HCT116 (cell line): Measurements from ENCODE around the gene MRPS34. TPM values are rescaled to one million over a fixed set of nuclear protein-coding genes. Genes with fewer than 3 reads are reported as not detected.

Experiments used
- ATAC-seq: fragments of 200-7000 bp; cut with Tn5 transposase; 2 replicates; pipeline ENCODE4 v1.9.1; 2020; ENCODE audit warnings: mild to moderate bottlenecking, moderate library complexity
- BruUV-seq: library from RNA; stranded (reverse); fragments of 400-500 nt; replicated peaks from 2 replicates; lab custom pipeline; 2021; lab: Mats Ljungman, UMichigan
- CTCF ChIA-PET: fragments of 300-600 bp; sonication (Branson Sonifier 250); formaldehyde crosslinking; loops from one replicate; lab custom pipeline; 2021; ENCODE audit warnings: antibody characterized with exemption; lab: Charles Lee
- POLR2A ChIA-PET: fragments of 300-600, 350-600 bp; sonication (Branson Sonifier 250); formaldehyde crosslinking; loops from one replicate; lab custom pipeline; 2021; ENCODE audit warnings: antibody characterized with exemption; lab: Charles Lee
- RAD21 ChIA-PET, 2 experiments: fragments of 300-600 bp; sonication (Branson Sonifier 250); formaldehyde crosslinking; loops; one replicate each; lab custom pipeline; 2023; ENCODE audit warnings: low total read pairs in 2 of 2; ENCODE audit not compliant: uncharacterized antibody in 2 of 2, unreplicated experiment in 2 of 2, low non-redundant PET in 1 of 2; lab: Charles Lee
- DNase-seq: peaks from one replicate; pipeline ENCODE4 v3.0.0-alpha.2; 2010; ENCODE audit warnings: low read depth, low spot score
- H2AFZ ChIP-seq: fragments of 200-600 bp; shearing (Covaris generic), sonication (generic); 2 replicates; pipeline ENCODE4 v1.6.1; 2017; ENCODE audit warnings: low read depth, mixed run types, mixed read lengths, antibody characterized with exemption, low read length; ENCODE audit not compliant: poor library complexity, severe bottlenecking
- H3K27ac ChIP-seq: 2 replicates; pipeline ENCODE4 v1.5.1; 2012; ENCODE audit warnings: low read depth, low read length
- H3K27me3 ChIP-seq: fragments of 200-600 bp; sonication (generic); 2 replicates; pipeline ENCODE4 v1.6.1; 2016; ENCODE audit warnings: mixed run types, low read length, mixed read lengths; ENCODE audit not compliant: insufficient read depth
- H3K36me3 ChIP-seq, 2 experiments: fragments of 200-500 bp in 1 of 2; fragments of 200-600 bp in 1 of 2; sonication (Bioruptor generic) in 1 of 2; sonication (generic) in 1 of 2; 2 replicates each; pipeline versions ENCODE4 v1.5.1 to v1.6.1; 2014 to 2016; ENCODE audit warnings: low read length in 2 of 2, inconsistent platforms in 1 of 2, mixed read lengths in 1 of 2, mixed run types in 1 of 2; ENCODE audit not compliant: insufficient read depth in 2 of 2, control insufficient read depth in 1 of 2
- H3K4me1 ChIP-seq, 2 experiments: fragments of 200-600 bp in 1 of 2; sonication (generic) in 1 of 2; 2 replicates each; pipeline versions ENCODE4 v1.5.1 to v1.6.1; 2012 to 2017; ENCODE audit warnings: low read length in 2 of 2, inconsistent platforms in 1 of 2, mild to moderate bottlenecking in 1 of 2, mixed read lengths in 1 of 2, mixed run types in 1 of 2, moderate library complexity in 1 of 2; ENCODE audit not compliant: insufficient read depth in 2 of 2, control insufficient read depth in 1 of 2
- H3K4me2 ChIP-seq: fragments of 200-600 bp; sonication (generic); 2 replicates; pipeline ENCODE4 v1.6.1; 2017; ENCODE audit warnings: mixed run types, low read length, mixed read lengths
- H3K4me3 ChIP-seq, 2 experiments: fragments of 200-600 bp in 1 of 2; sonication (generic) in 1 of 2; replicated peaks in 1 of 2; 2 replicates each; pipeline ENCODE4 v1.5.1; 2011 to 2016; ENCODE audit warnings: low read length in 2 of 2, control low read depth in 1 of 2, low read depth in 1 of 2, mild to moderate bottlenecking in 1 of 2, mixed read lengths in 1 of 2, mixed run types in 1 of 2
- H3K79me2 ChIP-seq: fragments of 200-600 bp; sonication (generic); 2 replicates; pipeline ENCODE4 v1.6.1; 2017; ENCODE audit warnings: mild to moderate bottlenecking, mixed run types, low read length, moderate library complexity, mixed read lengths; ENCODE audit not compliant: insufficient read depth
- H3K9ac ChIP-seq: fragments of 200-600 bp; sonication (generic); 2 replicates; pipeline ENCODE4 v1.6.1; 2016; ENCODE audit warnings: low read length, mixed read lengths
- H3K9me2 ChIP-seq: fragments of 200-600 bp; sonication (generic), shearing (Covaris generic); 2 replicates; pipeline ENCODE4 v1.6.1; 2017; ENCODE audit warnings: mixed run types, mild to moderate bottlenecking, moderate library complexity; ENCODE audit not compliant: insufficient read depth
- H3K9me3 ChIP-seq, 2 experiments: fragments of 200-500 bp in 1 of 2; fragments of 200-600 bp in 1 of 2; sonication (Bioruptor generic) in 1 of 2; sonication (generic) in 1 of 2; 2 replicates each; pipeline ENCODE4 v1.6.1; 2014 to 2017; ENCODE audit warnings: low read length in 2 of 2, mixed read lengths in 2 of 2, inconsistent platforms in 1 of 2, low read depth in 1 of 2, mild to moderate bottlenecking in 1 of 2, mixed run types in 1 of 2, moderate library complexity in 1 of 2; ENCODE audit not compliant: control insufficient read depth in 1 of 2, insufficient read depth in 1 of 2
- H4K20me1 ChIP-seq: fragments of 200-600 bp; sonication (generic), shearing (Covaris generic); 2 replicates; pipeline ENCODE4 v1.6.1; 2017; ENCODE audit warnings: mixed run types, mild to moderate bottlenecking, moderate library complexity; ENCODE audit not compliant: insufficient read depth
- RAD21 ChIP-seq: IDR thresholded peaks from 2 replicates; pipeline ENCODE4 v1.6.1; 2012; ENCODE audit warnings: low read depth, mild to moderate bottlenecking
- SP1 ChIP-seq: IDR thresholded peaks from 2 replicates; pipeline ENCODE4 v1.6.1; 2012; ENCODE audit warnings: low read depth
- SRF ChIP-seq: IDR thresholded peaks from 2 replicates; pipeline ENCODE4 v1.6.1; 2012; ENCODE audit warnings: low read depth
- YY1 ChIP-seq: IDR thresholded peaks from 2 replicates; pipeline ENCODE4 v1.6.1; 2011; ENCODE audit warnings: low read length, low read depth, moderate library complexity, mild to moderate bottlenecking; ENCODE audit not compliant: insufficient replicate concordance; ENCODE audit errors: extremely low read depth
- intact Hi-C: fragments of 100-400 bp; cut with micrococcal nuclease; formaldehyde crosslinking; loops from 2 replicates; pipeline ENCODE4 v1.10.0; 2022
- total RNA-seq: library from RNA; stranded (reverse); gene quantifications from one replicate; pipeline ENCODE4 v1.2.1, GENCODE V29; 2021; ENCODE audit not compliant: unreplicated experiment
- TF ChIP-seq, protein P1 (sequence below): IDR thresholded peaks from 2 replicates; pipeline ENCODE4 v1.6.1; 2012
- TF ChIP-seq, protein P2 (sequence below): IDR thresholded peaks from 2 replicates; pipeline ENCODE4 v1.6.1; 2012; ENCODE audit warnings: low read depth

MRPS34 gene
- total RNA-seq, 1 experiment from 2014 or later, result 200 TPM

DNA sequence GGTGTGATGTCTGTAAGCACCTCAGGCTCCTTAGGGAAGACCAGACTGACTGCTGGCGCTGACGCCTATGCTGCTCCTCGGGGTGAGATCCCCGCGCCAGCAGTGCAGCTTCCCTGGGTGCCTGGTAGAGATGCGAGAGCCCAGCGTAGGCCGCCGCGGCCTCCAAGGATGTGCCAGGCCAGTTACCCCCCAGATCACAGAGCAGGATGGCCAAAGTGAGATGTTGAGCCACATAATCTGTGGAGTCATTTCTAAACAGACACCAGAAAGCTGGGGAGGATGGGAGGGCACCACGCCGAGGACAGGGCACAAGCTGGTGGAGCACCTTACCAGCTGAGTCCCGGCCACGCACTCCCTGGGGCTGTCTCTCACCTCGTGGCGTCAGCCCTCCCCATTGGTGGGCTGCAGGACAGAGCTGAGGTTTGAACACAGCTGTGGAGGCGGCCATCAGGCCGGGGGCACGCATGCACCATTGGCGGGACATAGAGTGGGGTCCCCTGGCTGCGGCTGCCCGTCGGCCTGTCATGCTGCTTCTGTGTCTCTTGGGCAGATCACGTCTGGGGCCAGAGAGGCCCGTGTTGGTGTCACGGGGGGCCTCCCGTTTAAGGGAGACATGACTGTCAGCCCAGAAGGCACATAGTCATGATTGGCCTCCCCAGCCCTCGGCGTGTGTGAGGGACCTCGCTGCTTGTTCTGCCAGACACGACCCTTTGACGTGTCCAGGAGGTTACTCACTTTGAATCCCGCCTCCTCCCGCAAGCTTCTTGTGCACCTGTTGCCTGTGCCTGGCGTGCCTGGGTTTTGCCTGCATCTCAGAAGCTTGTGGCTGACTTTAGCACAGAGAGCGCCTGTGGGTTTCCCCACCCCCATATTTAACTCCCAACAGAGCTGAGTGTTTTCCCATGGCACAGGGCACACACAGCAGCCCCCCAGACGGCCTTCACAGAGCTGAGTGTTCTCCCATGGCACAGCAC lies 45.0 kb downstream of the MRPS34 start (continued):
- no peak for TF ChIP-seq SRF

DNA sequence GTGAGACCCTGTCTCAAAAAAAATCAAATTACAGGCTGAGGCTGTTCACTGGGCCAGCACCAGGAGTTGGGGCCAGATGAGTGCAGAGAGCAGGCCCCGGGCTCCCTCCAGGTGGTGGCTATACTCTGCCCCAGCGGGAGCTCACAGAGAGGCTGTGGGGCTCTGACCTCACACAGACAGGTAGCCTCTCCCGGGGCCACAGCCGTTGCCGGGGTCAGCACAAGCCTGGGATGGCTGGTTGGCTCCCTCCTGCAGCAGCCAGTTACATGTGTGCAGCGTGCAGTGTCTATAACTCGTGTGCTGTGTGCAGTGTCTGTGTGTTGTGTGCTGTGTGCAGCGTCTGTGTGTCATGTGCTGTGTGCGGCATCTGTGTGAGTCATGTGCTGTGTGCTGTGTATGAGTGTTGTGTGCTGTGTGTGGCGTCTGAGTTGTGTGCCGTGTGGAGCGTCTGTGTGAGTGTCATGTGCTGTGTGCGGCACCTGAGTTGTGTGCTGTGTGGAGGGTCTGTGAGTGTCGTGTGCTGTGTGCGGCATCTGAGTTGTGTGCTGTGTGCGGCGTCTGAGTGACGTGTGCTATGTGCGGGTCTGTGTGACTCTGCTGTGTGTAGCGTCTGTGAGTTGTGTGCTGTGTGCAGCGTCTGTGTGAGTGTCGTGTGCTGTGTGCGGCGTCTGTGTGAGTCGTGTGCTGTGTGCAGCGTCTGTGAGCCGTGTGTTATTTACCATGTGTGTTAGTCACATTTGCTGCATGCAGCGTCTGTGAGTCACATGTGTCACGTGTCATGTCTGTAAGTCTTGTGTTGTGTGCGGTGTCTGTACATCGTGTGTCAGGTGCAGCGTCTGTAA lies 46.1 kb downstream of the MRPS34 start:
- H4K20me1 ChIP-seq, result no peaks in the 10 kb centered on the region; the same call in 1 of the 2 replicates
- no peaks in the 10 kb centered on the region for H3K9me2 ChIP-seq
- peaks cover 27% of the 10 kb centered on the region for H3K79me2 ChIP-seq
- H2AFZ ChIP-seq, result no peak overlapping the region
- ChIA-PET CTCF (no interaction called here), RAD21 (no interaction called here), POLR2A (no interaction called here)
- H3K4me2 ChIP-seq, result no peak overlapping the region
- H3K9ac ChIP-seq, result no peak overlapping the region
- DNase-seq, result no peak
- H3K9me3 ChIP-seq, result no peaks in the 10 kb centered on the region
- peaks cover 18 to 23% of the 10 kb centered on the region in 2 experiments for H3K4me1 ChIP-seq
- intact Hi-C loops, result no loop called here
- H3K36me3 ChIP-seq, result peaks cover 0 to 6% of the 10 kb centered on the region in 2 experiments; a peak in 2 of 4 replicates
- H3K4me3 ChIP-seq, result no peak overlapping the region
- no peak for ATAC-seq
- H3K27ac ChIP-seq, result no peak overlapping the region
- TF ChIP-seq, protein P1, sequence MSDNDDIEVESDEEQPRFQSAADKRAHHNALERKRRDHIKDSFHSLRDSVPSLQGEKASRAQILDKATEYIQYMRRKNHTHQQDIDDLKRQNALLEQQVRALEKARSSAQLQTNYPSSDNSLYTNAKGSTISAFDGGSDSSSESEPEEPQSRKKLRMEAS, result no peak
- TF ChIP-seq SRF (no peak), YY1 (no peak), SP1 (no peak), RAD21 (no peak)
- TF ChIP-seq, protein P2, sequence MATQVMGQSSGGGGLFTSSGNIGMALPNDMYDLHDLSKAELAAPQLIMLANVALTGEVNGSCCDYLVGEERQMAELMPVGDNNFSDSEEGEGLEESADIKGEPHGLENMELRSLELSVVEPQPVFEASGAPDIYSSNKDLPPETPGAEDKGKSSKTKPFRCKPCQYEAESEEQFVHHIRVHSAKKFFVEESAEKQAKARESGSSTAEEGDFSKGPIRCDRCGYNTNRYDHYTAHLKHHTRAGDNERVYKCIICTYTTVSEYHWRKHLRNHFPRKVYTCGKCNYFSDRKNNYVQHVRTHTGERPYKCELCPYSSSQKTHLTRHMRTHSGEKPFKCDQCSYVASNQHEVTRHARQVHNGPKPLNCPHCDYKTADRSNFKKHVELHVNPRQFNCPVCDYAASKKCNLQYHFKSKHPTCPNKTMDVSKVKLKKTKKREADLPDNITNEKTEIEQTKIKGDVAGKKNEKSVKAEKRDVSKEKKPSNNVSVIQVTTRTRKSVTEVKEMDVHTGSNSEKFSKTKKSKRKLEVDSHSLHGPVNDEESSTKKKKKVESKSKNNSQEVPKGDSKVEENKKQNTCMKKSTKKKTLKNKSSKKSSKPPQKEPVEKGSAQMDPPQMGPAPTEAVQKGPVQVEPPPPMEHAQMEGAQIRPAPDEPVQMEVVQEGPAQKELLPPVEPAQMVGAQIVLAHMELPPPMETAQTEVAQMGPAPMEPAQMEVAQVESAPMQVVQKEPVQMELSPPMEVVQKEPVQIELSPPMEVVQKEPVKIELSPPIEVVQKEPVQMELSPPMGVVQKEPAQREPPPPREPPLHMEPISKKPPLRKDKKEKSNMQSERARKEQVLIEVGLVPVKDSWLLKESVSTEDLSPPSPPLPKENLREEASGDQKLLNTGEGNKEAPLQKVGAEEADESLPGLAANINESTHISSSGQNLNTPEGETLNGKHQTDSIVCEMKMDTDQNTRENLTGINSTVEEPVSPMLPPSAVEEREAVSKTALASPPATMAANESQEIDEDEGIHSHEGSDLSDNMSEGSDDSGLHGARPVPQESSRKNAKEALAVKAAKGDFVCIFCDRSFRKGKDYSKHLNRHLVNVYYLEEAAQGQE, result no peak
- no peaks in the 10 kb centered on the region for H3K27me3 ChIP-seq
- no TSS peak for BruUV-seq
